ENCODE data around the gene ARHGAP1.

DNA sequence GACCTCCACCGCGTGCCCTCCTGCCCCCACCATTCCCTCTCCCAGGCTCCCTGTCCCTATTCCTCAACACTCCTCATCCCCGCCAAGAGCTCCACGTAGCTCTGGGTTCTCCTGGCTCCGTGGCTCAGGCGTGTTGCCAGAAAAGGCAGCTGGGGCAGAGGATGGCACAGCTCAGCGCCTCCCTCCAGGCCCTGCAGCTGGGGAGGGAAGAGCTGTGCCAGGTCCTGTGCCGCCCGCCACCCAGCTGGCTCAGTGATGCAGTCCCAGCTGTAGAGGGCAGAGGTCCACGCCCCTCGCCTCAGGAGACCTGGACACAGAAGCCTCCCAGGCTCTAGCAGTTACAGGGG lies 4.2 kb downstream of the ARHGAP1 start:
- TF ChIP-seq CTCF (IDR thresholded peaks at IDR 0.05 in 8 of 11, conservative IDR thresholded peaks at IDR 0.05 in 3 of 11) (no peak), POLR2A (IDR thresholded peaks at IDR 0.05) (no peak), POLR2AphosphoS5 (IDR thresholded peaks at IDR 0.05) (peak in 2 of 3 donors; percentile 12 to 44)

Data from spleen (tissue), 7 donors.